Measurements from ENCODE around the gene DCK.

DCK gene

DNA sequence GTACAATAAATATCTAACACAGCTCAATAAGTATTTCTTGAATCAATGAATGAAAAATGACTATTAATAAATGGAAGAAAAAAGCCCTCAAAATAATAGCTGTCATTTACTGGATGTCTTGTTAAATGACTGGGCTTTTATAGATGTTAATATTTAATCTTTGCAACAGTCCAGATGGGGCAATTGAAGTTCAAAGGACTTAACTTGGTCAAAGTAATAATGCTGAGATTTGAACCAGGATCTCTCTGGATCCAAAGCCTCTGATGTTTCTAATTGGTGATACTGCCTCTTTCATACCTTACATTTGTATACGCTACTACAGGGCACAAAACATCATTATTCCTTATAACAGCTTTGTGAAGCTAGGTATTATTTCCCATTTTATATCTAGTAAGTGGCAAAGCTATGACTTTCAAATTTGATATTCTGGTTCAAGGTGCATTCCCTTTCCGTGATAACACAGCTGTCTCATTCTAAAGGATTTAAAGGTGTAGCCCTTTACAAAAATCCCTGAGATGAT, 72.6 kb downstream of the DCK start:
- DNase-seq, result no peak

DNA sequence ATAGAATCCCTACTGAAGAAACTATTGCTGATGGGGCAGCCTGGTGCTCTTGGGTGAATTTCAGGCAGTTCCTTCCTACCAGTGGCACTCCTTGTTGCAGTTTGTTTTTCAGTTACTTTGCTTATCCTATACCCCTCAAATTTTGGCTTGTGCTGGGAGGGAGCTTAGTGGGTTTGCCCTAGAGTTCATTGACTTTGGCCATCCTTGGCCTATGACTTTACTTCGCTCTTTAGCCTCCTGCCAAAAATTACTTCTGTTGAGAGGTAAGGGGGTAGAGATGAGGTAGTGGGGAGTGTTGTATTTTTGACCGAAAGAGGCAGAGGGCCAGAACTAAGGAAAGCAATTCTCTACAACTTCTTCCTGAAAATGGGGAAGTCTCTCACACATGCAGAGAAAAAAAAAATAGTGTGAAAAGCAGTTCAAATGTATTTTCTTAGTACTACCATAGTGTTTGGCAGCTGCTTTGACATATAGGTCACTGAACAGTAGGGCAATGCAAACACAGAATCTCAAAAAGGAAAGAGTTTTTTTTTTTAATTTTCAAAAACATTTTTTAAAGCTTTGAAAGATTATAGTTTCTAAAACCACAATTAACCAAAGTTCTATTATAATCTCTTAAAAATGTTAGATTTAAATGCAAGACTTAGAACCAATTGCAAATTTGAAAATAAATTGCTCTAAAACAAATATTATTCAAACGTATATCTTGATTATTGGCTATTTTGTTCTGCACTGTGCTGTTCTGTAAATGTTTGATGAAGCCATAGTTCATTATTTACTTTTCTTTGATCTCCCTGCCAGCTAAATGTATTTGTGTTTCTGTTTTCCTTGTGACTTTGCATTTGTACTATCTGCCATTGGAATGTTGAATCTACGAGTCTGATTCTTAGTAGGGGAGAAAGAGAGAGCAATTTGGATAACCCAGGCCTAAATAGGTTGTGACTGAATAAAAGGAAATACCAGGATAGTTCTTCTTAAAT, 73.6 kb downstream of the DCK start:
- no peak for DNase-seq

DNA sequence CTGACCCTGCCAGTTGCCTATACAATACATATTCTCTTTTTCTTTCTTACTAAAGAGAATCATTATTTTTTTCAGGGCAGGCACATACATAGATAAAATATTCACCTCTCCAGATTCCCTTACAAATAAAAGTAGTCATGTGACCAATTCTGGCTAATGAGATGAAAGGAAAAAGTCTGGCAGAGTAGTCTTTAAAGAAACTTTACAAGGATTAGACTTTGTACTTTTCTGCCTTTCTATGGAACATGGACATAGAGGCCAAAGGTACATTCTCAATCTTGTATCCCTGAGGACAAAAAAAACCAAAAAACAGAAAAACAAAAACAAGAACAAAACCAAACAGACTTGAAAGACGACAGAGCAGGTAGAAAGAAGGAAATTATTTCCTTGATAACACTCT, 75.6 kb downstream of the DCK start:
- no peak for DNase-seq

DNA sequence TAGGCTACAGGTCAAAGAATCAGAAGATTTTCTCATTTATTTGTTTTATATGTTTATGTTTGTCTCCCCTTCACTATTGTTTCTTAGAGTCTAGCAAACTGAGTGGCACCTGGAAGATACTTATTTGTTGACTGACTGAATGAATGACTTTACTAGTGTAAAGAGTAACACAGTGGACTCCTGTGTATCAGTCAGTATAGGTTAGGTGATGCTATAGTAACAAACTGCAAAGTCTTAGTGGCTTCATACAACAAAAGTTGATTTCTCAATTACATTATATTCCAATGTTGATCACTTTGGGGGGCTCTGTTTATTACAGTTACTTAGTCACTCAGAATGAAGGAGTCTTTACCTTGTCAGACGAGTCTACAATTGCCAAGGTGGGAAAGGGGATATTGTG, 76.6 kb downstream of the DCK start:
- DNase-seq, result no peak

DNA sequence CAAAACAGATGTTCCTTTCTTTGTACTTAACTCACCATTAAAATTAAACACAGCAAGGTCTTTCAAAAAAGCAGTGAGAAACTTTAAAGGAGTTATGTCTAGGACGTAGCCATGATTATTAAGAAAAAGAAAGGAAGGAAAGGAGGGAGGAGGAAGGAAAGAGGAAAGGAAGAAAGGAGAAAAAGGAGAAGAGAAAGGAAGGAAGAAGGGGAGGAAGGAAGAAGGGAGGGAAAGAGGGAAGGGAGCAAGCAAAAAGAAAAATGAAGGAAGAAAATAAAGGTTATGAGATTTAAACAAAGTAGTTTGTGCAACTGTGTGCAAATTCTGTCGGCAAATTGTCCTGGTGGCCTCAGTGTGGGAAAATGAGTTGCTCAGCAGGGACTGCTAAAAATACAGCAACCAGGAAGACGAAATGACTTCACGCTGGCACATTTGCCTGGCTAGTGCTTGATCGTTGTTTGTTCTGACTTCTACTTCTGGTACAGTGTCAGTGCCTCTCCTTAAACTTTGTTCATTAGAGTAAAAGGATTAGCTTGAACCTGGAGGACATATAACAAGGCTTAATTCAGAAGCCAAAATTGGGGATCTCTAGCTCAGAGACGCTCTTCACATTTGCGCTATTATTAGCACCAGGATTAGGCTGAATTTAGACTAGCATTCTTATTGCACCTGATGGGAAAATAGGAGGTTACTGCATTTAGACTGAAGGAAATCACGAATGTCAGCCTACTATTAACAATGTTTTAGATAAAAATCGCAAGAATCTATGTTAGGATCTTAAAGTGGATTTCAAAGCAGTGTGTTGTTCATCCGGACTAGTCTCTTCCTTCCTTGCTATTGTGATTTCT, 81.2 kb downstream of the DCK start:
- no peak for DNase-seq

Measured in stimulated activated CD4-positive, alpha-beta T cell treated with anti-CD3 and anti-CD28 coated beads, Interleukin-1b, Interleukin-23, amount 100 ng/mL, for 48 hours (primary cell).